HEK293 (cell line): Measurements from ENCODE around the gene NENF.

ENCODE experiments used
- CTCF ChIA-PET: fragments of 350-600 bp; formaldehyde crosslinking; extraction: SDS; loops from one replicate; lab custom pipeline; 2021; ENCODE audit warnings: antibody characterized with exemption; lab: Yijun Ruan, JAX
- POLR2A ChIA-PET: fragments of 300-600 bp; formaldehyde crosslinking; extraction: SDS; loops from one replicate; lab custom pipeline; 2020; ENCODE audit warnings: antibody characterized with exemption, inconsistent platforms; lab: Yijun Ruan, JAX
- H3K27ac ChIP-seq: fragments of 200-500 bp; sonication (Bioruptor generic); 2 replicates; pipeline ENCODE4 v1.5.1; 2014; ENCODE audit warnings: low read depth, low read length, control low read depth, inconsistent platforms; ENCODE audit errors: extremely low read depth
- H3K36me3 ChIP-seq, 2 experiments: fragments of 200-500 bp in 1 of 2; sonication (Bioruptor generic) in 1 of 2; 1 replicate in 1 of 2; 2 replicates in 1 of 2; pipeline ENCODE4 v1.5.1; 2014 to 2017; ENCODE audit warnings: inconsistent platforms in 2 of 2, low read length in 2 of 2; ENCODE audit not compliant: control insufficient read depth in 2 of 2, insufficient read depth in 1 of 2
- H3K4me1 ChIP-seq: fragments of 200-500 bp; sonication (Bioruptor generic); 2 replicates; pipeline ENCODE4 v1.5.1; 2014; ENCODE audit warnings: mild to moderate bottlenecking, low read length, inconsistent platforms; ENCODE audit not compliant: control insufficient read depth, insufficient read depth
- H3K4me3 ChIP-seq: 2 replicates; pipeline ENCODE4 v1.5.1; 2011; ENCODE audit warnings: low read depth, mild to moderate bottlenecking, control low read depth, low read length, moderate library complexity
- H3K9me3 ChIP-seq: fragments of 200-500 bp; sonication (Bioruptor generic); 2 replicates; pipeline ENCODE4 v1.5.1; 2014; ENCODE audit warnings: low read depth, low read length, inconsistent platforms; ENCODE audit not compliant: control insufficient read depth, insufficient read depth
- BCL11B ChIP-seq: fragments of 450-650 bp; formaldehyde crosslinking; IDR thresholded peaks from 2 replicates; pipeline ENCODE4 v1.5.1; 2016; ENCODE audit warnings: low read depth, missing biosample characterization, missing genetic modification characterization
- IKZF3 ChIP-seq: fragments of 450-650 bp; IDR thresholded peaks from 2 replicates; pipeline ENCODE4 v1.5.0; 2018; ENCODE audit warnings: missing biosample characterization, mild to moderate bottlenecking, missing genetic modification characterization, moderate library complexity
- PRDM10 ChIP-seq: fragments of 450-650 bp; formaldehyde crosslinking; IDR thresholded peaks from 2 replicates; pipeline ENCODE4 v1.5.1; 2016; ENCODE audit warnings: missing biosample characterization, missing genetic modification characterization
- SETDB1 ChIP-seq: IDR thresholded peaks from one replicate; pipeline ENCODE4 v1.6.1; 2017; ENCODE audit warnings: mild to moderate bottlenecking, low read length, moderate library complexity, mixed read lengths; ENCODE audit not compliant: insufficient read length
- ZBTB6 ChIP-seq: fragments of 450-650 bp; formaldehyde crosslinking; IDR thresholded peaks from 2 replicates; pipeline ENCODE4 v1.5.1; 2017; ENCODE audit warnings: missing biosample characterization, missing genetic modification characterization
- ZBTB8A ChIP-seq: fragments of 450-650 bp; formaldehyde crosslinking; IDR thresholded peaks from 2 replicates; pipeline ENCODE4 v1.5.1; 2016; ENCODE audit warnings: missing biosample characterization, missing genetic modification characterization
- ZNF138 ChIP-seq: fragments of 450-650 bp; formaldehyde crosslinking; IDR thresholded peaks from 2 replicates; pipeline ENCODE4 v1.5.1; 2016; ENCODE audit warnings: missing biosample characterization, missing genetic modification characterization, borderline replicate concordance
- ZNF146 ChIP-seq: fragments of 450-650 bp; formaldehyde crosslinking; IDR thresholded peaks from 2 replicates; pipeline ENCODE4 v1.5.1; 2016; ENCODE audit warnings: missing biosample characterization, missing genetic modification characterization
- ZNF169 ChIP-seq: fragments of 450-650 bp; formaldehyde crosslinking; IDR thresholded peaks from 2 replicates; pipeline ENCODE4 v1.5.1; 2016; ENCODE audit warnings: missing biosample characterization, missing genetic modification characterization
- ZNF2 ChIP-seq: fragments of 450-650 bp; formaldehyde crosslinking; IDR thresholded peaks from 2 replicates; pipeline ENCODE4 v1.5.1; 2016; ENCODE audit warnings: missing biosample characterization, missing genetic modification characterization
- ZNF324 ChIP-seq: fragments of 450-650 bp; formaldehyde crosslinking; IDR thresholded peaks from 2 replicates; pipeline ENCODE4 v1.5.1; 2016; ENCODE audit warnings: missing biosample characterization, missing genetic modification characterization
- ZNF394 ChIP-seq: fragments of 450-650 bp; formaldehyde crosslinking; IDR thresholded peaks from 2 replicates; pipeline ENCODE4 v1.5.1; 2016; ENCODE audit warnings: missing biosample characterization, missing genetic modification characterization, mild to moderate bottlenecking, moderate library complexity, borderline replicate concordance
- ZNF530 ChIP-seq: fragments of 450-650 bp; formaldehyde crosslinking; IDR thresholded peaks from 2 replicates; pipeline ENCODE4 v1.5.1; 2016; ENCODE audit warnings: low read depth, missing biosample characterization, missing genetic modification characterization
- ZNF560 ChIP-seq: fragments of 450-650 bp; formaldehyde crosslinking; IDR thresholded peaks from 2 replicates; pipeline ENCODE4 v1.5.1; 2017; ENCODE audit warnings: missing biosample characterization, missing genetic modification characterization, borderline replicate concordance
- ZNF610 ChIP-seq: fragments of 450-650 bp; formaldehyde crosslinking; IDR thresholded peaks from 2 replicates; pipeline ENCODE4 v1.5.1; 2016; ENCODE audit warnings: missing biosample characterization, missing genetic modification characterization, borderline replicate concordance
- ZNF626 ChIP-seq: fragments of 450-650 bp; sonication (Bioruptor Pico); formaldehyde crosslinking; IDR thresholded peaks from 2 replicates; pipeline ENCODE4 v1.5.1; 2018; ENCODE audit warnings: missing biosample characterization, missing genetic modification characterization, inconsistent platforms
- ZNF629 ChIP-seq: fragments of 450-650 bp; formaldehyde crosslinking; IDR thresholded peaks from 2 replicates; pipeline ENCODE4 v1.5.1; 2017; ENCODE audit warnings: missing biosample characterization, missing genetic modification characterization
- ZNF692 ChIP-seq: fragments of 450-650 bp; formaldehyde crosslinking; IDR thresholded peaks from 2 replicates; pipeline ENCODE4 v1.5.1; 2016; ENCODE audit warnings: missing biosample characterization, missing genetic modification characterization
- ZSCAN16 ChIP-seq: fragments of 450-650 bp; formaldehyde crosslinking; IDR thresholded peaks from 2 replicates; pipeline ENCODE4 v1.5.1; 2016; ENCODE audit warnings: missing biosample characterization, missing genetic modification characterization

Gene NENF

GRCh38 chr1:212477680-212478466, 45.2 kb downstream of the NENF start:
- Histone ChIP-seq H3K36me3 (no peaks in the 10 kb centered on the region), H3K4me1 (no peaks in the 10 kb centered on the region), H3K27ac (no peak overlapping the region), H3K4me3 (no peak overlapping the region), H3K9me3 (no peaks in the 10 kb centered on the region)
- TF ChIP-seq ZNF629 (no peak), PRDM10 (tag by site-specific recombination) (no peak), ZSCAN16 (tag by site-specific recombination) (no peak), ZNF138 (tag by site-specific recombination) (no peak), ZNF626 (tag by site-specific recombination) (no peak), IKZF3 (tag by site-specific recombination) (no peak), ZNF560 (no peak), ZNF169 (tag by site-specific recombination) (no peak), ZNF530 (tag by site-specific recombination) (no peak), ZNF610 (no peak), SETDB1 (no peak), ZNF324 (tag by site-specific recombination) (no peak), BCL11B (tag by site-specific recombination) (no peak), ZNF146 (tag by site-specific recombination) (no peak), ZNF2 (no peak), ZBTB8A (tag by site-specific recombination) (no peak), ZNF692 (tag by site-specific recombination) (no peak), ZNF394 (tag by site-specific recombination) (no peak), ZBTB6 (tag by site-specific recombination) (no peak)
- ChIA-PET CTCF (interaction anchor here (0.5 to 4.3 kb wide), 56 partner anchors 8 to 1091 kb away, joined by 3 to 34 read pairs (median 5); partner anchors contain the start of genes ATF3 and BATF3), POLR2A (interaction anchor here (0.7 to 6.6 kb wide), 4 partner anchors 8 to 602 kb away, joined by 3 to 67 read pairs (median 4); partner anchors contain the start of gene ATF3)
